NOMO-1 treated with DMSO at 0.1 percent for 48 hours (cell line): Measurements from ENCODE around the gene PSD4.

ENCODE experiments used
- DNase-seq: peaks from one replicate; lab custom pipeline; 2025; ENCODE audit not compliant: unreplicated experiment; lab: John Stamatoyannopoulos, UW

Gene PSD4

GRCh38 chr2:113167115-113167932, 6.4 kb upstream of the PSD4 start:
- DNase-seq: peak; percentile 74

- DNase-seq: no peak
These were observed 5.8 kb upstream of the PSD4 start for GRCh38 chr2:113167962-113168340.

DNA sequence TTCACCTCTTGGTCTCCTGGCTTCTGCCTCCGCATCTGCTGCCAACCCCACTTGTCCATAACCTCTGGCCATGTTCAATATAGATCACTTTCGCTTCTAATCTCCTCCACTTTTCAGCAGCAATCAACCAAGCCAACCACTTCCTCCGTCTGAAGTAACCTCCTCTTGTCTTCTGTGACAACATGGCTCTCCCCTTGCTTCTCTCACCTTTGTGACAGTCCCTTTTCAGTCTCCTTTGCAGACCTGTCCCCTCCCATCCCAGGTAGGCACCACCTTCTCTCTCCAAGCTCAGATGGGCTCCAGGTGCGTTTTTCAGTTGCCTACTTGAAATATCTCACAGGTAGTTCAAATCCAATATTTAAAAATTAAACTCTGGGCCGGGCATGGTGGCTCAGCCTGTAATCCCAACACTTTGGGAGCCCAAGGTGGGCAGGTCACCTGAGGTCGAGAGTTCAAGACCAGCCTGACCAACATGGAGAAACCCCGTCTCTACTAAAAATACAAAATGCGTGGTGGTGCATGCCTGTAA, 4.7 kb upstream of the PSD4 start:
- DNase-seq: no peak

- no peak for DNase-seq
These were observed 4.2 kb upstream of the PSD4 start for GRCh38 chr2:113169586-113169985.

GRCh38 chr2:113171334-113172075, 2.3 kb upstream of the PSD4 start:
- DNase-seq: no peak

DNA sequence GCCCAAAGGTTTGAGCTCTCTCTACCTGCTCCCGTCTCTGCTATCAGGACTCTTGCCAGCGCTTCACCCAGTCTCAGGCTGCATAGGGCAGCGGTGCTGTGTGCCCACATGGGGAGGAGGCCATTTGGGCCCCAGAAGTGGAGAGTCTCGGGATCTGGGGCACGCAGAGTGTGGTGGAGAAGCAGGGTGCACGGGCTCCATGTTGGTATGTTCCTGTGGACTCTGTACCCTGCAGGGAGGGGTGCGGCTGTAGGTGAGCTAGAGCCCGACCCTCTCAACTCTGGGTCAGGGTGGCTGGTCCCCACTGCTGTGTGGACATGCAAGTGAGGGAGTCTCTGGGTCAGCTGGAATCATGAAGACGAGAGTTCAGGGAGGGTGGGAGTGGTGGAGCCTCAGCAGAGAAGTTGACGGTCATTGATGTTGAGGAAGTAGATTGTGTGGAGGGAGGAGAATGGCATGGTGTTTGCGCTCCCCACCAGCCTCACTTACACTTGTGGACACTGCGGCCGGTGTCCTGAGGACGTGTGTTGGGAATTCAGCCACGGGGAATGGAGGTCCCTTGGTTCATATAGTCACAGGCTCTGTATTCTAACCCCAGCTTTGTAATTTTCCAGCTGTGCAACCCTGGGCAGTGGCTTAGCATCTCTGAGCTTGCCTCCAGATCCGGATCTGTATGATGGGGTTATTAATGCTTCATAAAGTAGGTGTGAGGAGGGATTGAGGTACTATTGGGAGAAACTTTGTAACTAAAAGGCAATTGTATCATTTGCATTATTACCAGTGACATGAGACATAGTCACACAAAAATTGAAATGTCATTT, 840 bp upstream of the PSD4 start:
- DNase-seq: no peak

- no peak for DNase-seq
These were observed 592 bp downstream of the PSD4 start for GRCh38 chr2:113174376-113174750.

DNA sequence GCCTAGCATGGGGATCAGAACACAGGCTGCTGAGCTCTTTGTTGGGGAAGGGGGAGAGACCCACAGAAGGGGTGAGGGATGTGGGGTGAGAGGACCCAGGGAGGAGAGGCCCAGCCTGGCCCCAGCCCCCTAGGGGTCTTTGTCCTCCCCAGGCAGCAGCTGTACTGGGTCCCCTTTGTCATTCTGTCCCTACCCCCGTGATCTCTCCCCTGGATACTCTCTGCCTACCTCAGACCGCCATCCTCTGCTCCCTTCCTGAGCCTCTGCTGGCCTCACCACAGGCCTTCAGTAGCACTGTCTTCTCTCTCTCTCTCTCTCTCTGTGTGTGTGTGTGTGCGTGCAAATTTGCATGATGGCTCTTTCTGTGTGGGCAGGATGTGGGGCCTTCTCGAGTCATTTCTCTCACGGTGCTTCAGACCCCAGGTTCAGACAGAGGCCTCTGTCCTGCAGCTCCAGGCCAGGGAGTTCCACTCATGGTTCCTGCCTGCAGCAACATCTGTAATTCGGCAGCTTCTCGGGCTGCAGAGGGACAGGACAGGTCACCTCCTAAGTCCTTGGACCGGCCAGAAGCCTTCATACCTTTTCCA, 1.4 kb downstream of the PSD4 start:
- DNase-seq: no peak

- no peak for DNase-seq
These were observed 2.2 kb downstream of the PSD4 start for GRCh38 chr2:113175736-113176695.

DNA sequence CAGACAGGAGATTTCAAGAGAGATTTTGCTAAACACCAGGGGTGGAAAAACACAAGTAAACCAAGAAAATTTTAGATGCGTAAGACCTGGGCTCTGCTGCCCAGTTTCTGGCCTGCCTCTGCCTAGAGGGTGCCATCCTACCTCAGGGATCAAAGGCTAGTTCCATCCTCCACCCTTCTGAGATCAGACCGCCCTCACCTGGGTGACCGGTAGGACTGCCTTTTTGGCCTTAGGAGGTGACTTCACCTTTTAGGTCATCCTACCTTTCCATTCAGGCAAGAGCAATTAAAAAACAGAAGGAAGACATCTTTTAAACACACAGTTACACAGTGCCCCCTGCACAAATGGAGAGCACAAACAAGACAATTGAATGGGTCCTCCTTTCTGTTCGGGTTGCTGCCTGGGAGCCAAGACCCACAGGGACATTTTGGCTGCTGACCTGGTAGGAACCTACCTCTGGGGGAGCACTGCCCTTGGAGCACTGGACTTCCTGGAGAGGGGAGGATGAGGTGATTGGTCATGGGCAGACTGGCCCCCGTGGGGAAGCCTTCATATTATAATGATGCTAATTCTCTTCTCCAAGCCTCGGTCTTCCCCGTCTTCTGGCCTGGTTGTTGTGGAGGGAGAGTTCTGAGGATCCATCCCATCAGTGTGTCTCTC, 3.1 kb downstream of the PSD4 start:
- no peak for DNase-seq

DNA sequence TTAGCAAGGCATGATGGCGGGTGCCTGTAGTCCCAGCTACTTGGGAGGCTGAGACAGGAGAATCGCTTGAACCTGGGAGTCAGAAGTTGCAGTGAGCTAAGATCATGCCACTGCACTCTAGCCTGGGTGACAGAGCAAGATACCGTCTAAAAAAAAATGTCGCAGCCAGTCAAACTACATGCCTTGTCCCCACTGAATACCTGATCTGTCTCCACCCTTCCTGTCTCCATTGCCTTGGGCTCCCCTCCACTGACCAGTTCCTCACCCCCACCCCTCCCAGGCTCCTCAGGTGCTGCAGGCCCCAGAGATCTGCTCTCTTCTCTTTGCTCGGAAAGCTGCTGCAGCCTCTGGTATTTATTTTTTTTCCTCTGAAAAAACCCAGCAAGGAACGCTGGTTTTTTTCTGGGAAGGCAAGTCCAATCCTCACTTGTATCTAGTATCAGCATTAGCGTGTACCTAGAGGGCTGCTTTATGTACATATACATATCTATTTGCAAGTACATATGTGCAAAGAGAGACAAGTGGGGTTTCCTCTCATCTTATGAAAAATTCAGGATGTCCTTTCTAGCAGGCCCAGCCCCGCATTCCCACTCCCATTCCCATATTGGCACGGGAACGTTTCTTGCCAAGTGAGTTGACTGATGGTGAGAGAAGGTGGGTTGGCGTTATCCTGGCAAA, 4.4 kb downstream of the PSD4 start:
- no peak for DNase-seq

DNA sequence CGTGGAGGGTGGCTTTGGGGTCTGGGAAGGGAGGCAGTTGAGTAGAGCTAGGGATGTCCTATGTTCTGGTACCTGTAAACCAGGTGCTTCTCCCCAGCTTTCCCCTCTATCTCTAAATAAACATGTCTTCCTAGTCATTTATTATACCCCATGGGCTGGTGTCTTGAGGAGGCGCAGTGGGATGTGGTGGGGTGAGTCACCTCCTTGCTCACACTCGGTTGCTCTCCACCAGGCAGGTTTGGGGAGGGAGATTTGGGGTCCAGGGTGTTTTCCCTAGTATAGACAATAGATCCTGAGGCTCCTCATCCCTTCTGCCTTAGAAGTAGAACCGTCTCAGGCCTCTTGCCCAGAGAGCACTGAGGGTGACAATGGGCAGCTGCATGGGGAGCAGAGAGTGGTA, 5.1 kb downstream of the PSD4 start:
- DNase-seq: no peak

DNA sequence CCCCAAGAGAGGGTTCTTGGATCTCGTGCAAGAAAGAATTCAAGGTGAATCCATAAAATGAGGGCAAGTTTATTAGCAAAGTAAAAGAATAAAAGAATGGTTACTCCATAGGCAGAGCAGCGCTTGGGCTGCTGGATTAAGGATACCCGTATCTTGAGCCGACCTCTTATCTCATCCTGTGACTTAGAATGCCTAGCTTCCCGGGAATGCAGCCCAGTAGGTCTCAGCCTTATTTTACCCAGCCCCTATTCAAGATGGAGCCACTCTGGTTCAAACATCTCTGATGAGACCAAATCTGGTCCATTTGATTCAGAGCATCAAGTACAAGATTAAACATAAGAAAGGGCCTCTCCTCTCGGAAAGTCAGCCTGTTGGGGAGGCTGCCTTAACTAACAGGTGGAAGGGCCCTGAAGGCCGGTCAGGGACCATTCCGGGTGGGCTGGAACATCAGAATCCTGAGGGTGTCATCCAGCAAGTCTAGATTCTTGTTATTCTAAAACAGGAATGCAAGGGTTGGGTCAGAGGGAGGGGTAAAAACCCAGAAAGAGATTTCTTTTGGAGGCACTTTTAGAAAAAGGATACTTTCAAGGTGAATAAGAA, 5.8 kb downstream of the PSD4 start:
- no peak for DNase-seq

DNA sequence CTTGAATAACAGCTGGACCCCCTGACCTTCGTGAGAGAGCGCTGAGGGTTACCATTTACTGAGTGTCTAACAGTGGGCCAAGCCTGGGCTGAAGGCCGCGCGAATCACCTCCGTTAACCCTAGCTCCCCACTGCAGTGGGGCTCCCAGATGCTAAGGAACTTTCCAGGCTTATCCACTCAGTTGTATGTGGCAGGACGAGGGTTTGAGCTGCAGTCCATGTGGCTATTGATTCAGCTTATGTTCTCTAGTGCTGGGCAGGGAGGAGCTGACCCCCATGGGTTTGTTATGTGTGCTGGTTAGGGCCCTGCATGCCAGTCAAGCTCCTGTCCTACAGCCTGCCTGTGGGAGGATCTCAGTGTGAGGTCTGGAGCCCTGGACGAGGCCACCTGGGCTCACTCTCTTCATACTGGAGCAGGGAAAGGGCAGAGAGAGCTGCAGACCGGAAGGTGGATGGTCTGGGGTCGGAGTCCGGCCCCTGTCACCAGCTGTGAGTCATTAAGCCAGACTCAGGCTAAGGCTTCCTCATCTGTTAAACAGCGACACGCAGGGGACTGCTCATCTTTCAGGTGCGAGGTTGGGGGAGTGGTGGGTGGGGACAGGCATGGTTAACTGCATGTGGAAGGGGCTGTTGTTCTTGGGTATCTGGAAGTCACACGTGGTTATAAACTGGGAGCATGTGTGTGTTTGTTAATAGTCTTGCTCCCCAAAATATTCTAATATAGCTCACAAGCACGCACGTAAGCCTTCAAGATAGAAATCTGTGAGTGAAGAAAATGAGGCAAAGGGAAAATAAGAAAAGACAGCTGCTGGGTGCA, 6.6 kb downstream of the PSD4 start:
- DNase-seq: no peak

GRCh38 chr2:113181258-113182051, 7.7 kb downstream of the PSD4 start:
- no peak for DNase-seq

- DNase-seq: no peak
These were observed 8.9 kb downstream of the PSD4 start for GRCh38 chr2:113182471-113183260.
